IMR-90 (cell line): ENCODE results near the gene MSS51. TPM values are rescaled to one million over a fixed set of nuclear protein-coding genes. Genes with fewer than 3 reads are reported as not detected.

ENCODE experiments used
- ATAC-seq: fragments of 200-7000 bp; cut with Tn5 transposase; 2 replicates; pipeline ENCODE4 v1.9.1; 2020; ENCODE audit warnings: low read depth, mild to moderate bottlenecking, moderate library complexity
- BruUV-seq: library from RNA; stranded (reverse); fragments of 400-500 nt; replicated peaks from 2 replicates; lab custom pipeline; 2021; lab: Mats Ljungman, UMichigan
- CTCF ChIA-PET: fragments of 300-600 bp; formaldehyde crosslinking; extraction: SDS; loops from one replicate; lab custom pipeline; 2021; ENCODE audit warnings: antibody characterized with exemption; lab: Yijun Ruan, JAX
- POLR2A ChIA-PET: fragments of 300-600 bp; sonication (Branson Sonifier 250); formaldehyde crosslinking; loops from one replicate; lab custom pipeline; 2022; ENCODE audit warnings: antibody characterized with exemption; ENCODE audit not compliant: unreplicated experiment; lab: Charles Lee
- DNase-seq: peaks from one replicate; pipeline ENCODE4 v3.0.0; 2013
- H2AFZ ChIP-seq: replicated peaks from 2 replicates; pipeline ENCODE3; 2013; ENCODE audit warnings: low read length, mild to moderate bottlenecking; ENCODE audit not compliant: poor library complexity
- H2AK5ac ChIP-seq: 2 replicates; pipeline ENCODE4 v1.6.1; 2013; ENCODE audit warnings: low read depth, low read length, inconsistent platforms
- H2AK9ac ChIP-seq: replicated peaks from 2 replicates; pipeline ENCODE3; 2013; ENCODE audit warnings: mild to moderate bottlenecking, low read depth, low read length, moderate library complexity; ENCODE audit not compliant: poor library complexity
- H2BK120ac ChIP-seq: 2 replicates; pipeline ENCODE4 v1.6.1; 2013; ENCODE audit warnings: low read depth, low read length, inconsistent platforms
- H2BK15ac ChIP-seq: 3 replicates; pipeline ENCODE4 v1.6.1; 2013; ENCODE audit warnings: low read depth, low read length, inconsistent platforms
- H2BK20ac ChIP-seq: 2 replicates; pipeline ENCODE4 v1.6.1; 2013; ENCODE audit warnings: low read depth, mild to moderate bottlenecking, inconsistent platforms, low read length, moderate library complexity
- H2BK5ac ChIP-seq: 2 replicates; pipeline ENCODE4 v1.6.1; 2013; ENCODE audit warnings: mild to moderate bottlenecking, low read depth, low read length, inconsistent platforms; ENCODE audit not compliant: poor library complexity, severe bottlenecking
- H3K14ac ChIP-seq: replicated peaks from 2 replicates; pipeline ENCODE4 v1.6.1; 2013; ENCODE audit warnings: low read depth, low read length, inconsistent platforms
- H3K18ac ChIP-seq: 2 replicates; pipeline ENCODE4 v1.6.1; 2013; ENCODE audit warnings: low read depth, low read length, control low read depth
- H3K23ac ChIP-seq: 2 replicates; pipeline ENCODE4 v1.6.1; 2013; ENCODE audit warnings: low read depth, low read length, inconsistent platforms
- H3K27ac ChIP-seq: 2 replicates; pipeline ENCODE4 v1.5.1; 2013; ENCODE audit warnings: mild to moderate bottlenecking, control low read depth, low read length; ENCODE audit not compliant: insufficient read depth
- H3K27me3 ChIP-seq: 2 replicates; pipeline ENCODE4 v1.6.1; 2013; ENCODE audit warnings: low read length; ENCODE audit not compliant: control insufficient read depth, insufficient read depth
- H3K36me3 ChIP-seq: 2 replicates; pipeline ENCODE4 v1.6.1; 2013; ENCODE audit warnings: low read length, mixed read lengths; ENCODE audit not compliant: control insufficient read depth, insufficient read depth
- H3K4ac ChIP-seq: 2 replicates; pipeline ENCODE4 v1.6.1; 2013; ENCODE audit warnings: low read depth, low read length, inconsistent platforms
- H3K4me1 ChIP-seq: 2 replicates; pipeline ENCODE4 v1.6.1; 2013; ENCODE audit warnings: low read length, mixed read lengths; ENCODE audit not compliant: control insufficient read depth, insufficient read depth
- H3K4me2 ChIP-seq: 2 replicates; pipeline ENCODE4 v1.6.1; 2013; ENCODE audit warnings: low read depth, mild to moderate bottlenecking, control low read depth, low read length, moderate library complexity
- H3K4me3 ChIP-seq: 2 replicates; pipeline ENCODE4 v1.5.1; 2013; ENCODE audit warnings: low read depth, mild to moderate bottlenecking, control low read depth, low read length, moderate library complexity; ENCODE audit not compliant: insufficient read depth
- H3K56ac ChIP-seq: 2 replicates; pipeline ENCODE4 v1.6.1; 2013; ENCODE audit warnings: low read length, inconsistent platforms; ENCODE audit not compliant: insufficient read depth; ENCODE audit errors: extremely low read depth
- H3K79me1 ChIP-seq, 2 experiments: 2 replicates each; pipeline ENCODE4 v1.6.1; 2013; ENCODE audit warnings: low read length in 2 of 2, inconsistent platforms in 1 of 2, low read depth in 1 of 2
- H3K9ac ChIP-seq: 2 replicates; pipeline ENCODE4 v1.6.1; 2013; ENCODE audit warnings: low read depth, low read length, control low read depth
- H3K9me1 ChIP-seq: 2 replicates; pipeline ENCODE4 v1.6.1; 2013; ENCODE audit warnings: low read length, inconsistent platforms; ENCODE audit not compliant: insufficient read depth
- H3K9me3 ChIP-seq: 2 replicates; pipeline ENCODE4 v1.6.1; 2013; ENCODE audit warnings: low read length; ENCODE audit not compliant: control insufficient read depth, insufficient read depth
- H4K20me1 ChIP-seq: 2 replicates; pipeline ENCODE4 v1.6.1; 2013; ENCODE audit warnings: low read length, inconsistent platforms; ENCODE audit not compliant: insufficient read depth
- H4K5ac ChIP-seq: 2 replicates; pipeline ENCODE4 v1.6.1; 2013; ENCODE audit warnings: mild to moderate bottlenecking, low read depth, low read length, control low read depth
- H4K8ac ChIP-seq, 2 experiments: 2 replicates each; pipeline ENCODE4 v1.6.1; 2013; ENCODE audit warnings: low read depth in 2 of 2, low read length in 2 of 2, control low read depth in 1 of 2, inconsistent platforms in 1 of 2
- H4K91ac ChIP-seq: 2 replicates; pipeline ENCODE4 v1.6.1; 2013; ENCODE audit warnings: low read depth, low read length, inconsistent platforms; ENCODE audit not compliant: insufficient read depth
- CEBPB ChIP-seq: IDR thresholded peaks from 2 replicates; pipeline ENCODE4 v1.6.1; 2012; ENCODE audit warnings: low read depth, low read length, improper control_type of control experiment
- CTCF ChIP-seq: conservative IDR thresholded peaks from 2 replicates; pipeline ENCODE4 v1.5.1; 2012; ENCODE audit warnings: mild to moderate bottlenecking, low read depth, low read length, improper control_type of control experiment
- MAZ ChIP-seq: IDR thresholded peaks from 2 replicates; pipeline ENCODE4 v1.6.1; 2012; ENCODE audit warnings: low read depth, mild to moderate bottlenecking, low read length, improper control_type of control experiment, moderate library complexity, borderline replicate concordance
- SMC3 ChIP-seq: fragments of 150-350 bp; IDR thresholded peaks from 2 replicates; pipeline ENCODE4 v1.6.1; 2016; ENCODE audit warnings: low read depth, mild to moderate bottlenecking, antibody characterized with exemption, low read length, moderate library complexity
- WGBS, 2 experiments: methylation state at CpG; one replicate each; pipeline versions ENCODE4 v1.1.5 to v1.1.7; 2013; ENCODE audit warnings: missing lambda C conversion rate in 2 of 2; ENCODE audit not compliant: insufficient read length in 1 of 2; ENCODE audit errors: extremely low coverage in 2 of 2; 5-methylcytosine and 5-hydroxymethylcytosine counted together
- dilution Hi-C: fragments of 300-500 bp; cut with HindIII; formaldehyde crosslinking; loops from one replicate; pipeline ENCODE4 v1.14.3; 2018; ENCODE audit warnings: low sequenced_read_pairs; ENCODE audit not compliant: unreplicated experiment
- in situ Hi-C: fragments of 300-500 bp; cut with MboI; formaldehyde crosslinking; loops from 3 replicates; pipeline ENCODE4 v1.14.3; 2019; ENCODE audit warnings: low sequenced_read_pairs, inconsistent platforms, mixed read lengths
- intact Hi-C: fragments of 100-400 bp; cut with micrococcal nuclease; formaldehyde crosslinking; loops from 2 replicates; pipeline ENCODE4 v1.10.0; 2022
- polyA plus RNA-seq, 3 experiments: library from polyadenylated mRNA; depleted of rRNA; stranded (reverse); fragments of >200 nt; gene quantifications; 2 replicates each; pipeline ENCODE4 v1.2.3, GENCODE V29; 2012; ENCODE audit warnings: low replicate concordance in 1 of 3
- total RNA-seq: library from RNA; depleted of rRNA; stranded (reverse); fragments of >200 nt; gene quantifications from 2 replicates; pipeline ENCODE4 v1.2.3, GENCODE V29; 2012

Gene MSS51
- total and polyA plus RNA-seq, 2 of the 4 experiments (the other 2 are of a cell fraction): 1.1 to 1.8 TPM

GRCh38 chr10:73379064-73379748 lies 54.2 kb downstream of the MSS51 start:
- DNase-seq (no peak), ATAC-seq (no peak)
- Histone ChIP-seq H2BK120ac (no peak overlapping the region), H3K79me1 (0 out of 4 replicates have a peak, but pooled peaks cover 0 to 3% of the 10 kb centered on the region in 2 experiments), H2AK9ac (no peak overlapping the region), H3K56ac (no peak overlapping the region), H2BK5ac (no peak overlapping the region), H3K23ac (no peak overlapping the region), H4K91ac (no peak overlapping the region), H3K9ac (no peak overlapping the region), H2AFZ (no peak overlapping the region), H3K9me1 (no peaks in the 10 kb centered on the region), H4K8ac (no peak overlapping the region), H3K9me3 (no peaks in the 10 kb centered on the region), H3K18ac (no peak overlapping the region), H4K20me1 (no peaks in the 10 kb centered on the region), H2BK20ac (no peak overlapping the region), H2BK15ac (no peak overlapping the region), H3K4me3 (no peak overlapping the region), H3K4me1 (no peaks in the 10 kb centered on the region), H3K4ac (no peak overlapping the region), H3K36me3 (peaks cover 30% of the 10 kb centered on the region), H3K27ac (no peak overlapping the region), H2AK5ac (no peak overlapping the region), H3K14ac (no peak overlapping the region), H3K4me2 (no peak overlapping the region), H3K27me3 (no peaks in the 10 kb centered on the region), H4K5ac (no peak overlapping the region)
- no CpG with 5 or more reads among the region's 1 CpG for WGBS, 2 experiments
- intact Hi-C loops: no loop called here
- in situ Hi-C loops: no loop called here
- dilution Hi-C loops: no loop called here
- POLR2A ChIA-PET: no interaction called here
- CTCF ChIA-PET: no interaction called here
- TF ChIP-seq MAZ: no peak
- no peak for TF ChIP-seq CEBPB
- no peak for TF ChIP-seq SMC3
- no peak for TF ChIP-seq CTCF
- no TSS peak for BruUV-seq
